ENCODE data around the gene TRIO.

TRIO gene

GRCh38 chr5:14281746-14282181 lies 138.6 kb downstream of the TRIO start:
- ChIA-PET POLR2A (no interaction called here), CTCF (interaction anchor here (4.4 kb wide), 1 partner anchor 12 kb away, joined by 28 read pairs; no protein-coding TSS in a partner anchor)
- Histone ChIP-seq H3K36me3 (ENCODE audit: control insufficient read depth in 2 of 2, insufficient read depth in 1 of 2, low read length in 2 of 2) (peaks cover 0 to 13% of the 10 kb centered on the region in 2 experiments; a peak in 1 of 3 replicates), H3K4me3 (ENCODE audit: low read depth, low read length) (no peak overlapping the region), H3K9me3 (ENCODE audit: control insufficient read depth, insufficient read depth, low read depth, low read length) (no peaks in the 10 kb centered on the region), H3K4me1 (ENCODE audit: control insufficient read depth, insufficient read depth, low read length) (no peaks in the 10 kb centered on the region), H3K27ac (ENCODE audit: extremely low read depth, low read depth, low read length) (no peak overlapping the region)
- TF ChIP-seq ZBTB8A (tag by site-specific recombination; IDR thresholded peaks at IDR 0.05) (peak; percentile 41; the same call in 1 of the 2 replicates), ZNF747 (tag by site-specific recombination; IDR thresholded peaks at IDR 0.05) (no peak), ZBTB48 (tag by site-specific recombination; IDR thresholded peaks at IDR 0.05) (peak; percentile 21; the same call in 1 of the 2 replicates), ZNF571 (tag by site-specific recombination; IDR thresholded peaks at IDR 0.05) (no peak), ZNF362 (tag by site-specific recombination; IDR thresholded peaks at IDR 0.05) (no peak), ZNF433 (tag by site-specific recombination; IDR thresholded peaks at IDR 0.05; ENCODE audit: low read depth) (no peak), FEZF1 (tag by site-specific recombination; IDR thresholded peaks at IDR 0.05) (no peak), ZNF768 (tag by site-specific recombination; IDR thresholded peaks at IDR 0.05) (no peak), ZNF677 (tag by site-specific recombination; IDR thresholded peaks at IDR 0.05) (peak; percentile 45; the same call in 1 of the 2 replicates)

GRCh38 chr5:14283139-14283538 lies 140.0 kb downstream of the TRIO start:
- H3K4me1 ChIP-seq (ENCODE audit: control insufficient read depth, insufficient read depth, low read length), result no peaks in the 10 kb centered on the region
- peaks cover 0 to 20% of the 10 kb centered on the region in 2 experiments; a peak in 2 of 3 replicates for H3K36me3 ChIP-seq (ENCODE audit: control insufficient read depth in 2 of 2, insufficient read depth in 1 of 2, low read length in 2 of 2)
- no peak overlapping the region for H3K4me3 ChIP-seq (ENCODE audit: low read depth, low read length)
- no peak for TF ChIP-seq ZNF211 (tag by site-specific recombination; IDR thresholded peaks at IDR 0.05; ENCODE audit: low read depth)
- TF ChIP-seq BCL11A (tag by site-specific recombination; IDR thresholded peaks at IDR 0.05; ENCODE audit: low read depth), result no peak
- TF ChIP-seq ZNF571 (tag by site-specific recombination; IDR thresholded peaks at IDR 0.05), result no peak
- TF ChIP-seq ZNF274 (IDR thresholded peaks at IDR 0.05; ENCODE audit: low read length), result no peak
- TF ChIP-seq ZNF274 (tag by site-specific recombination; IDR thresholded peaks at IDR 0.05; ENCODE audit: borderline replicate concordance), result no peak
- no peak for TF ChIP-seq ZNF561 (tag by site-specific recombination; IDR thresholded peaks at IDR 0.05; ENCODE audit: borderline replicate concordance)
- TF ChIP-seq SP3 (tag by site-specific recombination; IDR thresholded peaks at IDR 0.05), result no peak
- TF ChIP-seq ZBTB7A (tag by site-specific recombination; IDR thresholded peaks at IDR 0.05; ENCODE audit: low read depth), result no peak
- no peak for TF ChIP-seq ZSCAN16 (tag by site-specific recombination; IDR thresholded peaks at IDR 0.05)
- TF ChIP-seq ZNF311 (tag by site-specific recombination; IDR thresholded peaks at IDR 0.05; ENCODE audit: borderline replicate concordance), result no peak
- CTCF ChIA-PET, result interaction anchor here (0.6 to 1.7 kb wide), 3 partner anchors 12 to 138 kb away, joined by 3 to 8 read pairs (median 6); no protein-coding TSS in a partner anchor
- no peak overlapping the region for H3K27ac ChIP-seq (ENCODE audit: extremely low read depth, low read depth, low read length)
- POLR2A ChIA-PET, result no interaction called here
- H3K9me3 ChIP-seq (ENCODE audit: control insufficient read depth, insufficient read depth, low read depth, low read length), result no peaks in the 10 kb centered on the region

- H3K27ac ChIP-seq (ENCODE audit: extremely low read depth, low read depth, low read length), result no peak overlapping the region
- H3K4me1 ChIP-seq (ENCODE audit: control insufficient read depth, insufficient read depth, low read length), result no peaks in the 10 kb centered on the region
- ChIA-PET POLR2A (interaction anchor here (0.6 kb wide), 1 partner anchor 174 kb away, joined by 3 read pairs; no protein-coding TSS in a partner anchor), CTCF (interaction anchor here (0.7 to 2.1 kb wide), 3 partner anchors 14 to 191 kb away, joined by 3 to 11 read pairs (median 8); no protein-coding TSS in a partner anchor)
- TF ChIP-seq ZNF274 (IDR thresholded peaks at IDR 0.05; ENCODE audit: low read length) (no peak), ZNF274 (tag by site-specific recombination; IDR thresholded peaks at IDR 0.05; ENCODE audit: borderline replicate concordance) (no peak)
- H3K4me3 ChIP-seq (ENCODE audit: low read depth, low read length), result no peak overlapping the region
- peaks cover 8 to 24% of the 10 kb centered on the region in 2 experiments; a peak in 2 of 3 replicates for H3K36me3 ChIP-seq (ENCODE audit: control insufficient read depth in 2 of 2, insufficient read depth in 1 of 2, low read length in 2 of 2)
- no peaks in the 10 kb centered on the region for H3K9me3 ChIP-seq (ENCODE audit: control insufficient read depth, insufficient read depth, low read depth, low read length)
These were observed 141.4 kb downstream of the TRIO start for GRCh38 chr5:14284392-14285148.
